IMR-90 (cell line): ENCODE measurements around the gene PLOD3. TPM values are rescaled to one million over a fixed set of nuclear protein-coding genes. Genes with fewer than 3 reads are reported as not detected.

Source experiments
- ATAC-seq: fragments of 200-7000 bp; cut with Tn5 transposase; 2 replicates; pipeline ENCODE4 v1.9.1; 2020; ENCODE audit warnings: low read depth, mild to moderate bottlenecking, moderate library complexity
- BruUV-seq: library from RNA; stranded (reverse); fragments of 400-500 nt; replicated peaks from 2 replicates; lab custom pipeline; 2021; lab: Mats Ljungman, UMichigan
- CTCF ChIA-PET: fragments of 300-600 bp; formaldehyde crosslinking; extraction: SDS; loops from one replicate; lab custom pipeline; 2021; ENCODE audit warnings: antibody characterized with exemption; lab: Yijun Ruan, JAX
- POLR2A ChIA-PET: fragments of 300-600 bp; sonication (Branson Sonifier 250); formaldehyde crosslinking; loops from one replicate; lab custom pipeline; 2022; ENCODE audit warnings: antibody characterized with exemption; ENCODE audit not compliant: unreplicated experiment; lab: Charles Lee
- DNase-seq: peaks from one replicate; pipeline ENCODE4 v3.0.0; 2013
- H2AFZ ChIP-seq: replicated peaks from 2 replicates; pipeline ENCODE3; 2013; ENCODE audit warnings: low read length, mild to moderate bottlenecking; ENCODE audit not compliant: poor library complexity
- H2AK5ac ChIP-seq: 2 replicates; pipeline ENCODE4 v1.6.1; 2013; ENCODE audit warnings: low read depth, low read length, inconsistent platforms
- H2AK9ac ChIP-seq: replicated peaks from 2 replicates; pipeline ENCODE3; 2013; ENCODE audit warnings: mild to moderate bottlenecking, low read depth, low read length, moderate library complexity; ENCODE audit not compliant: poor library complexity
- H2BK120ac ChIP-seq: 2 replicates; pipeline ENCODE4 v1.6.1; 2013; ENCODE audit warnings: low read depth, low read length, inconsistent platforms
- H2BK15ac ChIP-seq: 3 replicates; pipeline ENCODE4 v1.6.1; 2013; ENCODE audit warnings: low read depth, low read length, inconsistent platforms
- H2BK20ac ChIP-seq: 2 replicates; pipeline ENCODE4 v1.6.1; 2013; ENCODE audit warnings: low read depth, mild to moderate bottlenecking, inconsistent platforms, low read length, moderate library complexity
- H2BK5ac ChIP-seq: 2 replicates; pipeline ENCODE4 v1.6.1; 2013; ENCODE audit warnings: mild to moderate bottlenecking, low read depth, low read length, inconsistent platforms; ENCODE audit not compliant: poor library complexity, severe bottlenecking
- H3K14ac ChIP-seq: replicated peaks from 2 replicates; pipeline ENCODE4 v1.6.1; 2013; ENCODE audit warnings: low read depth, low read length, inconsistent platforms
- H3K18ac ChIP-seq: 2 replicates; pipeline ENCODE4 v1.6.1; 2013; ENCODE audit warnings: low read depth, low read length, control low read depth
- H3K23ac ChIP-seq: 2 replicates; pipeline ENCODE4 v1.6.1; 2013; ENCODE audit warnings: low read depth, low read length, inconsistent platforms
- H3K27ac ChIP-seq: 2 replicates; pipeline ENCODE4 v1.5.1; 2013; ENCODE audit warnings: mild to moderate bottlenecking, control low read depth, low read length; ENCODE audit not compliant: insufficient read depth
- H3K27me3 ChIP-seq: 2 replicates; pipeline ENCODE4 v1.6.1; 2013; ENCODE audit warnings: low read length; ENCODE audit not compliant: control insufficient read depth, insufficient read depth
- H3K36me3 ChIP-seq: 2 replicates; pipeline ENCODE4 v1.6.1; 2013; ENCODE audit warnings: low read length, mixed read lengths; ENCODE audit not compliant: control insufficient read depth, insufficient read depth
- H3K4ac ChIP-seq: 2 replicates; pipeline ENCODE4 v1.6.1; 2013; ENCODE audit warnings: low read depth, low read length, inconsistent platforms
- H3K4me1 ChIP-seq: 2 replicates; pipeline ENCODE4 v1.6.1; 2013; ENCODE audit warnings: low read length, mixed read lengths; ENCODE audit not compliant: control insufficient read depth, insufficient read depth
- H3K4me2 ChIP-seq: 2 replicates; pipeline ENCODE4 v1.6.1; 2013; ENCODE audit warnings: low read depth, mild to moderate bottlenecking, control low read depth, low read length, moderate library complexity
- H3K4me3 ChIP-seq: 2 replicates; pipeline ENCODE4 v1.5.1; 2013; ENCODE audit warnings: low read depth, mild to moderate bottlenecking, control low read depth, low read length, moderate library complexity; ENCODE audit not compliant: insufficient read depth
- H3K56ac ChIP-seq: 2 replicates; pipeline ENCODE4 v1.6.1; 2013; ENCODE audit warnings: low read length, inconsistent platforms; ENCODE audit not compliant: insufficient read depth; ENCODE audit errors: extremely low read depth
- H3K79me1 ChIP-seq, 2 experiments: 2 replicates each; pipeline ENCODE4 v1.6.1; 2013; ENCODE audit warnings: low read length in 2 of 2, inconsistent platforms in 1 of 2, low read depth in 1 of 2
- H3K9ac ChIP-seq: 2 replicates; pipeline ENCODE4 v1.6.1; 2013; ENCODE audit warnings: low read depth, low read length, control low read depth
- H3K9me1 ChIP-seq: 2 replicates; pipeline ENCODE4 v1.6.1; 2013; ENCODE audit warnings: low read length, inconsistent platforms; ENCODE audit not compliant: insufficient read depth
- H3K9me3 ChIP-seq: 2 replicates; pipeline ENCODE4 v1.6.1; 2013; ENCODE audit warnings: low read length; ENCODE audit not compliant: control insufficient read depth, insufficient read depth
- H4K20me1 ChIP-seq: 2 replicates; pipeline ENCODE4 v1.6.1; 2013; ENCODE audit warnings: low read length, inconsistent platforms; ENCODE audit not compliant: insufficient read depth
- H4K5ac ChIP-seq: 2 replicates; pipeline ENCODE4 v1.6.1; 2013; ENCODE audit warnings: mild to moderate bottlenecking, low read depth, low read length, control low read depth
- H4K8ac ChIP-seq, 2 experiments: 2 replicates each; pipeline ENCODE4 v1.6.1; 2013; ENCODE audit warnings: low read depth in 2 of 2, low read length in 2 of 2, control low read depth in 1 of 2, inconsistent platforms in 1 of 2
- H4K91ac ChIP-seq: 2 replicates; pipeline ENCODE4 v1.6.1; 2013; ENCODE audit warnings: low read depth, low read length, inconsistent platforms; ENCODE audit not compliant: insufficient read depth
- BHLHE40 ChIP-seq: fragments of 150-350 bp; IDR thresholded peaks from 2 replicates; pipeline ENCODE4 v1.6.1; 2016; ENCODE audit warnings: mild to moderate bottlenecking, low read depth, low read length
- CEBPB ChIP-seq: IDR thresholded peaks from 2 replicates; pipeline ENCODE4 v1.6.1; 2012; ENCODE audit warnings: low read depth, low read length, improper control_type of control experiment
- CHD1 ChIP-seq: IDR thresholded peaks from 2 replicates; pipeline ENCODE4 v1.6.1; 2012; ENCODE audit warnings: low read depth, low read length, improper control_type of control experiment
- CTCF ChIP-seq: conservative IDR thresholded peaks from 2 replicates; pipeline ENCODE4 v1.5.1; 2012; ENCODE audit warnings: mild to moderate bottlenecking, low read depth, low read length, improper control_type of control experiment
- ELK1 ChIP-seq: fragments of 150-350 bp; IDR thresholded peaks from 2 replicates; pipeline ENCODE4 v1.6.1; 2016; ENCODE audit warnings: low read depth, mild to moderate bottlenecking, low read length, moderate library complexity, borderline replicate concordance
- MAFK ChIP-seq: IDR thresholded peaks from 2 replicates; pipeline ENCODE4 v1.6.1; 2012; ENCODE audit warnings: low read depth, low read length, improper control_type of control experiment
- MAZ ChIP-seq: IDR thresholded peaks from 2 replicates; pipeline ENCODE4 v1.6.1; 2012; ENCODE audit warnings: low read depth, mild to moderate bottlenecking, low read length, improper control_type of control experiment, moderate library complexity, borderline replicate concordance
- MXI1 ChIP-seq: IDR thresholded peaks from 2 replicates; pipeline ENCODE4 v1.6.1; 2012; ENCODE audit warnings: low read depth, mild to moderate bottlenecking, low read length, moderate library complexity, borderline replicate concordance
- NFE2L2 ChIP-seq: fragments of 150-350 bp; IDR thresholded peaks from 2 replicates; pipeline ENCODE4 v1.6.1; 2016; ENCODE audit warnings: low read depth, mild to moderate bottlenecking, low read length
- POLR2A ChIP-seq: IDR thresholded peaks from 2 replicates; pipeline ENCODE4 v1.6.1; 2012; ENCODE audit warnings: mild to moderate bottlenecking, low read depth, low read length
- RAD21 ChIP-seq: IDR thresholded peaks from 2 replicates; pipeline ENCODE4 v1.6.1; 2012; ENCODE audit warnings: low read length, improper control_type of control experiment
- RCOR1 ChIP-seq: IDR thresholded peaks from 2 replicates; pipeline ENCODE4 v1.6.1; 2012; ENCODE audit warnings: mild to moderate bottlenecking, low read length, improper control_type of control experiment; ENCODE audit not compliant: insufficient replicate concordance
- RFX5 ChIP-seq: IDR thresholded peaks from 2 replicates; pipeline ENCODE4 v1.8.0; 2012; ENCODE audit warnings: low read depth, mild to moderate bottlenecking, low read length, moderate library complexity
- SMC3 ChIP-seq: fragments of 150-350 bp; IDR thresholded peaks from 2 replicates; pipeline ENCODE4 v1.6.1; 2016; ENCODE audit warnings: low read depth, mild to moderate bottlenecking, antibody characterized with exemption, low read length, moderate library complexity
- USF2 ChIP-seq: fragments of 150-350 bp; IDR thresholded peaks from 2 replicates; pipeline ENCODE4 v1.6.1; 2017; ENCODE audit warnings: mild to moderate bottlenecking, antibody characterized with exemption, low read length, low read depth
- WGBS, 2 experiments: methylation state at CpG; one replicate each; pipeline versions ENCODE4 v1.1.5 to v1.1.7; 2013; ENCODE audit warnings: missing lambda C conversion rate in 2 of 2; ENCODE audit not compliant: insufficient read length in 1 of 2; ENCODE audit errors: extremely low coverage in 2 of 2; 5-methylcytosine and 5-hydroxymethylcytosine counted together
- dilution Hi-C: fragments of 300-500 bp; cut with HindIII; formaldehyde crosslinking; loops from one replicate; pipeline ENCODE4 v1.14.3; 2018; ENCODE audit warnings: low sequenced_read_pairs; ENCODE audit not compliant: unreplicated experiment
- in situ Hi-C: fragments of 300-500 bp; cut with MboI; formaldehyde crosslinking; loops from 3 replicates; pipeline ENCODE4 v1.14.3; 2019; ENCODE audit warnings: low sequenced_read_pairs, inconsistent platforms, mixed read lengths
- intact Hi-C: fragments of 100-400 bp; cut with micrococcal nuclease; formaldehyde crosslinking; loops from 2 replicates; pipeline ENCODE4 v1.10.0; 2022
- polyA plus RNA-seq, 3 experiments: library from polyadenylated mRNA; depleted of rRNA; stranded (reverse); fragments of >200 nt; gene quantifications; 2 replicates each; pipeline ENCODE4 v1.2.3, GENCODE V29; 2012; ENCODE audit warnings: low replicate concordance in 1 of 3
- total RNA-seq: library from RNA; depleted of rRNA; stranded (reverse); fragments of >200 nt; gene quantifications from 2 replicates; pipeline ENCODE4 v1.2.3, GENCODE V29; 2012

The PLOD3 gene
- total and polyA plus RNA-seq, 2 of the 4 experiments (the other 2 are of a cell fraction): 21.7 to 159 TPM

GRCh38 chr7:101156866-101157589, 60.4 kb downstream of the PLOD3 start:
- Histone ChIP-seq H3K36me3 (peaks cover 28% of the 10 kb centered on the region), H2AFZ (no peak overlapping the region), H4K20me1 (peaks cover 7% of the 10 kb centered on the region; the same call in 1 of the 2 replicates), H3K4me2 (no peak overlapping the region), H3K9me1 (peaks cover 3% of the 10 kb centered on the region), H3K4ac (no peak overlapping the region), H3K56ac (no peak overlapping the region), H3K9ac (no peak overlapping the region), H3K9me3 (no peaks in the 10 kb centered on the region), H3K23ac (no peak overlapping the region), H4K91ac (no peak overlapping the region), H2BK20ac (no peak overlapping the region), H3K27me3 (no peaks in the 10 kb centered on the region), H4K5ac (no peak overlapping the region), H2BK5ac (no peak overlapping the region), H3K79me1 (peaks cover 10 to 38% of the 10 kb centered on the region in 2 experiments), H2BK120ac (no peak overlapping the region), H3K4me3 (no peak overlapping the region), H2AK9ac (no peak overlapping the region), H2AK5ac (no peak overlapping the region), H3K4me1 (peaks cover 7% of the 10 kb centered on the region), H3K18ac (no peak overlapping the region), H3K14ac (no peak overlapping the region), H3K27ac (no peak overlapping the region), H4K8ac (no peak overlapping the region), H2BK15ac (no peak overlapping the region)
- intact Hi-C loops (no loop called here), dilution Hi-C loops (no loop called here), in situ Hi-C loops (no loop called here)
- BruUV-seq: no TSS peak
- DNase-seq (no peak), ATAC-seq (no peak)
- WGBS, 2 experiments: 74% methylated on average over 3 of the region's 14 CpGs; no CpG with 5 or more reads in 1 of the 2 experiments
- ChIA-PET CTCF (interaction anchor here (0.6 to 2.8 kb wide), 5 partner anchors 13 to 125 kb away, joined by 3 to 10 read pairs (median 8); no protein-coding TSS in a partner anchor), POLR2A (interaction anchor here (0.6 kb wide), 1 partner anchor 9 kb away, joined by 5 read pairs; no protein-coding TSS in a partner anchor)
- TF ChIP-seq RCOR1 (no peak), RAD21 (no peak), MXI1 (no peak), CHD1 (no peak), MAFK (no peak), BHLHE40 (no peak), POLR2A (no peak), USF2 (no peak), CEBPB (no peak), NFE2L2 (no peak), MAZ (no peak), ELK1 (no peak), RFX5 (no peak), SMC3 (no peak), CTCF (no peak)
